DOHH2 (cell line): ENCODE data around the gene DCANP1.

Source experiments
- H3F3A ChIP-seq: fragments of 200-600 bp; sonication (generic), shearing (Covaris generic); 2 replicates; pipeline ENCODE4 v1.6.0; 2016; ENCODE audit warnings: antibody characterized with exemption, mild to moderate bottlenecking; ENCODE audit not compliant: control insufficient read depth, insufficient read depth
- H3K27ac ChIP-seq: fragments of 200-600 bp; sonication (generic); 2 replicates; pipeline ENCODE4 v1.5.1; 2014; ENCODE audit warnings: low read depth, mild to moderate bottlenecking, low read length, moderate library complexity
- H3K27me3 ChIP-seq: fragments of 200-600 bp; sonication (generic); 2 replicates; pipeline ENCODE4 v1.6.1; 2014; ENCODE audit warnings: mild to moderate bottlenecking, low read length, mixed read lengths; ENCODE audit not compliant: control insufficient read depth
- H3K36me3 ChIP-seq: fragments of 200-600 bp; sonication (generic); 2 replicates; pipeline ENCODE4 v1.6.1; 2014; ENCODE audit warnings: mild to moderate bottlenecking, low read length, moderate library complexity, mixed read lengths; ENCODE audit not compliant: control insufficient read depth
- H3K4me1 ChIP-seq: fragments of 200-600 bp; sonication (generic); 2 replicates; pipeline ENCODE4 v1.6.1; 2014; ENCODE audit warnings: mild to moderate bottlenecking, low read length, mixed read lengths; ENCODE audit not compliant: control insufficient read depth
- H3K4me2 ChIP-seq: fragments of 200-600 bp; sonication (generic); 2 replicates; pipeline ENCODE4 v1.6.0; 2014; ENCODE audit warnings: mild to moderate bottlenecking, low read length, moderate library complexity
- H3K4me3 ChIP-seq: fragments of 200-600 bp; sonication (generic); 2 replicates; pipeline ENCODE4 v1.5.1; 2014; ENCODE audit warnings: mild to moderate bottlenecking, low read length, mixed read lengths
- H3K79me2 ChIP-seq: fragments of 200-600 bp; sonication (generic); 2 replicates; pipeline ENCODE4 v1.6.1; 2014; ENCODE audit warnings: mild to moderate bottlenecking, low read length, mixed read lengths; ENCODE audit not compliant: control insufficient read depth
- H3K9me2 ChIP-seq: fragments of 200-600 bp; sonication (generic); replicated peaks from 2 replicates; pipeline ENCODE4 v1.6.1; 2014; ENCODE audit warnings: mild to moderate bottlenecking, low read length, mixed read lengths; ENCODE audit not compliant: control insufficient read depth
- H3K9me3 ChIP-seq: fragments of 200-600 bp; sonication (generic); 2 replicates; pipeline ENCODE4 v1.6.1; 2014; ENCODE audit warnings: antibody characterized with exemption, low read length, mixed read lengths; ENCODE audit not compliant: control insufficient read depth, insufficient read depth
- H4K20me1 ChIP-seq: fragments of 200-600 bp; sonication (generic); 2 replicates; pipeline ENCODE4 v1.6.0; 2014; ENCODE audit warnings: low read depth, mild to moderate bottlenecking, antibody characterized with exemption, low read length, moderate library complexity; ENCODE audit not compliant: control insufficient read depth, insufficient read depth
- EZH2phosphoT487 ChIP-seq: fragments of 200-600 bp; sonication (generic); IDR thresholded peaks from 2 replicates; pipeline ENCODE4 v1.6.1; 2017; ENCODE audit warnings: borderline replicate concordance, mild to moderate bottlenecking, antibody characterized with exemption, low read length, moderate library complexity, mixed read lengths
- TF ChIP-seq, protein P1 (sequence below): fragments of 200-600 bp; sonication (generic); IDR thresholded peaks from one replicate; pipeline ENCODE4 v1.5.1; 2014; ENCODE audit warnings: antibody characterized with exemption, mild to moderate bottlenecking, low read depth, low read length; ENCODE audit not compliant: poor library complexity, severe bottlenecking

The DCANP1 gene

DNA sequence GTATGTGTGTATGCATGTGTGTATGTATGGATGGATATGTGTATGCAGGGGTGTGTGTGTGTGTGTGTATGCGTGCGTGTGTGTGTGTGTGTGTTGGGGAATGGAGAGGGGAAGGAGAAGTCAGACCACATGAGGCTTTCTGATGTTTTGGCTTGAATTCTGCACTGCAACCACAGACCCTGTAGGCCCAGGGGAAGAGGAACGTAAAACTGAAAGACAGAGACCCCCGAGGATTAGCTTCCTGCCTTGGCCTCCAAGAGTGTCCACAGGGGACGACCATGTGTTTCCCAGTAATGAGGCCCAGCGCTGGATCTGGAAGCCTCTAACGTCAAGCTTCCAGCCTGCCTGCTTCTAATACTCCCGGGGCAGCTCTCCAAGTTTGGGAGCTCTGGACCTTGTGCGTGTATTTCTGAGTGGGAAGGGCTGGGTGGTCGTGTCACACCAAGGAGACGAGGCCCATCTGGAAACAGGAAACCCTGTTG, 5.8 kb downstream of the DCANP1 start:
- Histone ChIP-seq H3K4me1 (peaks cover 14% of the 10 kb centered on the region), H4K20me1 (no peaks in the 10 kb centered on the region), H3K79me2 (no peaks in the 10 kb centered on the region), H3K4me2 (no peak overlapping the region), H3F3A (no peaks in the 10 kb centered on the region), H3K4me3 (no peak overlapping the region), H3K27ac (no peak overlapping the region), H3K27me3 (peaks cover 16% of the 10 kb centered on the region), H3K9me2 (no peaks in the 10 kb centered on the region), H3K36me3 (no peaks in the 10 kb centered on the region), H3K9me3 (no peaks in the 10 kb centered on the region)
- TF ChIP-seq, protein P1, sequence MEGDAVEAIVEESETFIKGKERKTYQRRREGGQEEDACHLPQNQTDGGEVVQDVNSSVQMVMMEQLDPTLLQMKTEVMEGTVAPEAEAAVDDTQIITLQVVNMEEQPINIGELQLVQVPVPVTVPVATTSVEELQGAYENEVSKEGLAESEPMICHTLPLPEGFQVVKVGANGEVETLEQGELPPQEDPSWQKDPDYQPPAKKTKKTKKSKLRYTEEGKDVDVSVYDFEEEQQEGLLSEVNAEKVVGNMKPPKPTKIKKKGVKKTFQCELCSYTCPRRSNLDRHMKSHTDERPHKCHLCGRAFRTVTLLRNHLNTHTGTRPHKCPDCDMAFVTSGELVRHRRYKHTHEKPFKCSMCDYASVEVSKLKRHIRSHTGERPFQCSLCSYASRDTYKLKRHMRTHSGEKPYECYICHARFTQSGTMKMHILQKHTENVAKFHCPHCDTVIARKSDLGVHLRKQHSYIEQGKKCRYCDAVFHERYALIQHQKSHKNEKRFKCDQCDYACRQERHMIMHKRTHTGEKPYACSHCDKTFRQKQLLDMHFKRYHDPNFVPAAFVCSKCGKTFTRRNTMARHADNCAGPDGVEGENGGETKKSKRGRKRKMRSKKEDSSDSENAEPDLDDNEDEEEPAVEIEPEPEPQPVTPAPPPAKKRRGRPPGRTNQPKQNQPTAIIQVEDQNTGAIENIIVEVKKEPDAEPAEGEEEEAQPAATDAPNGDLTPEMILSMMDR, result no peak
- no peak for TF ChIP-seq EZH2phosphoT487

DNA sequence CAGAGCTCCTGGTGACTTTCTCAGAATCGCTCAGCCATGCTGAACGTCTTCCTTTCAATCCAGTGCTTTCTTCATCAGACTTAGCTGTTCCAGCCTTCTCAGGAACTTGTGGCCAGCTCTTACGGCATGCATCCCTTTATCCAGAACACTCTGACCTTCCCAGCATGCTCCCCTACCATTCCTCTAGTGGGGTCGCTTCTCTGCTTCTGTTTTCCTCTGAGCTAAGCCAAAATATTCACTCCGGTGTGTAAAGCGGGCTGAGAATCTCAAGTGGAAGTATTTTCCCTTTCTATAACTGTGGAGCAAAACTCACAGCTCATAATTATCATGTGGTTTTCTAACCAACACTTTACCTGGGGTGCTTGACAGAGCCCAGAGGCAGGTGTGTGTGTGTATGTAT, 6.2 kb downstream of the DCANP1 start:
- H3K27ac ChIP-seq, result no peak overlapping the region

DNA sequence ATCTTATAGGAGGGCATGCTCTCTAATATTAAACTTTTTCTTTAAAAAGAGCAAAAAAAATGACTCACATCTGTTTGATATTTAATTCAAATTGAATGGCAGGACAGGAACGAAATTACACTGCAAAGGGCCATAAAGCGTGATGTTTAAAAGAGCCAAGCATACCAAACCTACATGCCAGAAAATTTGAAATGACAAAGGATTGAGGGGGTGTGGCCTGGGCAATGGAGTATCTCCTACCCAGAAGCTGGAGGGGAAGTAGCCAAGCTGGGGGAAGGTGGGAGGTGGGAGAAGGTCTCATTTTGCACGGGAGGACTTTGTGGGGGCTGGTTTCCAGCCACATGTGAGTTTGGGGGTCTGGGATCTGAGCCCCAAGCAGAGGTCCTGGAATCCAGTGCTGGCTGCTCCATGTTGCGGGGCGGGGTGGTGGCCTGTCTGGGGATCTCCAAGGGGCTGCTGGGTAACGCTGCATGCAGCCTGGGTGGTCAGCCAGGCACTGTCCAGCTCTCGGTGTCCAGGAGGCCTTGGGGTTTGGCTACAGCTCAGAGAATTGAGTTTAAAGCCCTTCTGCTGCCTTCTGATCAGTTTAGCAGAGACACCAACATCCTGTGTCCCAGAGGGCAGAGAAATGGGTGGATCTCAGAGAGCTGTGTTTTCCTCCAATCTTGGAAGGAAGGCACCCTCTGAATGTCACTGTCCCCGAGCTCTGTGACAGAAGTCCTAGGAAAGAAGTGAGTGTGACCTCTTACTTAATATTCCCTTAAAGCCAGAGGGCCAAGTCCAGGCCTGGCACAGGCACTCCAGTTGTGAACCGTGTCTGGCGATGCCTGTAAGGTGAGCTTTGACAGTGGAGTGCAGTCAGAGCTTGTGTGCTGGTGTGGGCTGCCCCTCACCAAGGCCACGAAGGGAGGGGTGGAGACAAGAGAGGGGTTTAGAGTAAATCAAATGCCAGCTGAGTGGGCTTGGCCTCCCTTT, 7.6 kb downstream of the DCANP1 start:
- TF ChIP-seq EZH2phosphoT487, result no peak
- TF ChIP-seq, protein P1, result no peak

More for the DNA sequence above, 6.2 kb downstream of the DCANP1 start:
- H3K9me2 ChIP-seq, result no peaks in the 10 kb centered on the region
- no peak for TF ChIP-seq EZH2phosphoT487
- TF ChIP-seq, protein P1, result no peak
- no peaks in the 10 kb centered on the region for H3K9me3 ChIP-seq
- no peaks in the 10 kb centered on the region for H3K36me3 ChIP-seq
- peaks cover 19% of the 10 kb centered on the region for H3K27me3 ChIP-seq
- no peak overlapping the region for H3K4me2 ChIP-seq
- no peaks in the 10 kb centered on the region for H4K20me1 ChIP-seq
- no peaks in the 10 kb centered on the region for H3K79me2 ChIP-seq
- peaks cover 14% of the 10 kb centered on the region for H3K4me1 ChIP-seq
- H3K4me3 ChIP-seq, result no peak overlapping the region
- H3F3A ChIP-seq, result no peaks in the 10 kb centered on the region

More for the DNA sequence above, 7.6 kb downstream of the DCANP1 start:
- no peaks in the 10 kb centered on the region for H4K20me1 ChIP-seq
- H3K4me3 ChIP-seq, result no peak overlapping the region
- no peaks in the 10 kb centered on the region for H3K79me2 ChIP-seq
- peaks cover 22% of the 10 kb centered on the region for H3K27me3 ChIP-seq
- H3K9me2 ChIP-seq, result no peaks in the 10 kb centered on the region
- peaks cover 14% of the 10 kb centered on the region for H3K4me1 ChIP-seq
- no peaks in the 10 kb centered on the region for H3F3A ChIP-seq
- no peak overlapping the region for H3K27ac ChIP-seq
- H3K36me3 ChIP-seq, result no peaks in the 10 kb centered on the region
- no peak overlapping the region for H3K4me2 ChIP-seq
- H3K9me3 ChIP-seq, result no peaks in the 10 kb centered on the region
